PC-3 (cell line): ENCODE results near the gene DGLUCY. TPM values are rescaled to one million over a fixed set of nuclear protein-coding genes. Genes with fewer than 3 reads are reported as not detected.

Experiments used
- ATAC-seq: fragments of 200-7000 bp; cut with Tn5 transposase; 2 replicates; pipeline ENCODE4 v1.9.1; 2020; ENCODE audit warnings: mild to moderate bottlenecking, moderate library complexity
- BruUV-seq: library from RNA; stranded (reverse); fragments of 400-500 nt; replicated peaks from 2 replicates; lab custom pipeline; 2021; lab: Mats Ljungman, UMichigan
- CTCF ChIA-PET: fragments of 300-600 bp; sonication (Branson Sonifier 250); formaldehyde crosslinking; loops from one replicate; lab custom pipeline; 2022; ENCODE audit warnings: antibody characterized with exemption; lab: Charles Lee
- POLR2A ChIA-PET: fragments of 300-600 bp; sonication (Branson Sonifier 250); formaldehyde crosslinking; loops from one replicate; lab custom pipeline; 2022; ENCODE audit warnings: antibody characterized with exemption; ENCODE audit not compliant: unreplicated experiment; lab: Charles Lee
- DNase-seq: peaks from one replicate; pipeline ENCODE4 v3.0.0-alpha.2; 2015
- H2AFZ ChIP-seq: fragments of 300-600 bp; sonication (generic); 2 replicates; pipeline ENCODE4 v1.6.0; 2016; ENCODE audit warnings: antibody characterized with exemption, low read length
- H3F3A ChIP-seq: fragments of 300-600 bp; sonication (generic); one replicate; pipeline ENCODE4 v1.6.0; 2017; ENCODE audit warnings: antibody characterized with exemption, low read length, control low read depth, mild to moderate bottlenecking; ENCODE audit not compliant: unreplicated experiment
- H3K27ac ChIP-seq: fragments of 300-600 bp; sonication (generic); 2 replicates; pipeline ENCODE4 v1.5.1; 2016; ENCODE audit warnings: mild to moderate bottlenecking, low read length
- H3K27me3 ChIP-seq: fragments of 300-600 bp; sonication (generic); 2 replicates; pipeline ENCODE4 v1.6.1; 2016; ENCODE audit warnings: low read length, mixed read lengths
- H3K36me3 ChIP-seq: fragments of 300-600 bp; sonication (generic); 2 replicates; pipeline ENCODE4 v1.6.1; 2016; ENCODE audit warnings: low read depth, mixed run types, low read length, mixed read lengths
- H3K4me1 ChIP-seq: fragments of 300-600 bp; sonication (generic); 2 replicates; pipeline ENCODE4 v1.5.1; 2016; ENCODE audit warnings: low read length; ENCODE audit not compliant: insufficient read depth
- H3K4me2 ChIP-seq: fragments of 300-600 bp; sonication (generic); 2 replicates; pipeline ENCODE4 v1.6.0; 2016; ENCODE audit warnings: low read length
- H3K4me3 ChIP-seq: fragments of 300-600 bp; sonication (generic); 2 replicates; pipeline ENCODE4 v1.5.1; 2016; ENCODE audit warnings: mild to moderate bottlenecking, low read length, mixed read lengths
- H3K79me2 ChIP-seq: fragments of 300-600 bp; sonication (generic); 2 replicates; pipeline ENCODE4 v1.6.1; 2017; ENCODE audit warnings: low read length, mixed read lengths
- H3K9ac ChIP-seq: fragments of 300-600 bp; sonication (generic); 2 replicates; pipeline ENCODE4 v1.6.0; 2016; ENCODE audit warnings: mild to moderate bottlenecking, low read length
- H3K9me2 ChIP-seq: fragments of 300-600 bp; sonication (generic); replicated peaks from 2 replicates; pipeline ENCODE4 v1.6.1; 2016; ENCODE audit warnings: mixed run types, low read length, mixed read lengths
- H3K9me3 ChIP-seq: fragments of 300-600 bp; sonication (generic); 2 replicates; pipeline ENCODE4 v1.6.1; 2016; ENCODE audit warnings: low read length, mixed read lengths
- H4K20me1 ChIP-seq: fragments of 300-600 bp; sonication (generic); 2 replicates; pipeline ENCODE4 v1.6.1; 2016; ENCODE audit warnings: low read length, mixed read lengths
- CTCF ChIP-seq: fragments of 300-600 bp; sonication (generic); conservative IDR thresholded peaks from 2 replicates; pipeline ENCODE4 v1.5.1; 2017; ENCODE audit warnings: antibody characterized with exemption, low read depth, mild to moderate bottlenecking, low read length
- EZH2 ChIP-seq: fragments of 300-600 bp; sonication (generic); IDR thresholded peaks from one replicate; pipeline ENCODE4 v1.6.1; 2017; ENCODE audit warnings: antibody characterized with exemption, mild to moderate bottlenecking, low read length; ENCODE audit not compliant: unreplicated experiment
- EZH2phosphoT487 ChIP-seq: fragments of 300-600 bp; sonication (generic); IDR thresholded peaks from 2 replicates; pipeline ENCODE4 v1.6.1; 2018; ENCODE audit warnings: mild to moderate bottlenecking, antibody characterized with exemption, low read length, borderline replicate concordance
- intact Hi-C: fragments of 100-400 bp; cut with micrococcal nuclease; formaldehyde crosslinking; loops from 2 replicates; pipeline ENCODE4 v1.9.0; 2023
- total RNA-seq: library from RNA; depleted of rRNA; stranded (reverse); fragments of >200 nt; gene quantifications from 2 replicates; pipeline ENCODE4 v1.2.3, GENCODE V29; 2014

DGLUCY gene
- total RNA-seq, 1 experiment from 2014 or later: 0.84 TPM

GRCh38 chr14:91098591-91098990 lies 15.3 kb upstream of the DGLUCY start:
- Histone ChIP-seq H3K79me2 (no peaks in the 10 kb centered on the region), H3K27ac (no peak overlapping the region), H3K9me2 (no peaks in the 10 kb centered on the region), H4K20me1 (no peaks in the 10 kb centered on the region), H3K4me1 (no peaks in the 10 kb centered on the region), H3K9ac (no peak overlapping the region), H3K4me2 (no peak overlapping the region), H3K4me3 (no peak overlapping the region), H3K27me3 (no peaks in the 10 kb centered on the region; the same call in 1 of the 2 replicates), H3F3A (no peaks in the 10 kb centered on the region), H3K9me3 (no peaks in the 10 kb centered on the region), H3K36me3 (no peaks in the 10 kb centered on the region), H2AFZ (no peak overlapping the region)
- DNase-seq (peak; percentile 31), ATAC-seq (no peak)
- ChIA-PET POLR2A (interaction anchor here (0.7 kb wide), 1 partner anchor 18 kb away, joined by 5 read pairs; no protein-coding TSS in a partner anchor), CTCF (no interaction called here)
- TF ChIP-seq CTCF: no peak
- no peak for TF ChIP-seq EZH2phosphoT487
- TF ChIP-seq EZH2: no peak
- BruUV-seq: no TSS peak
- intact Hi-C loops: no loop called here

- no peak overlapping the region for H3K4me2 ChIP-seq
- no peaks in the 10 kb centered on the region; the same call in 1 of the 2 replicates for H3K27me3 ChIP-seq
- no peak overlapping the region for H2AFZ ChIP-seq
- BruUV-seq: no TSS peak
- H3K27ac ChIP-seq: no peak overlapping the region
- no peaks in the 10 kb centered on the region for H4K20me1 ChIP-seq
- H3F3A ChIP-seq: no peaks in the 10 kb centered on the region
- intact Hi-C loops: no loop called here
- DNase-seq: no peak
- no peaks in the 10 kb centered on the region for H3K36me3 ChIP-seq
- TF ChIP-seq CTCF: no peak
- TF ChIP-seq EZH2: no peak
- TF ChIP-seq EZH2phosphoT487: no peak
- ATAC-seq: no peak
- no peaks in the 10 kb centered on the region for H3K79me2 ChIP-seq
- no peak overlapping the region for H3K9ac ChIP-seq
- no peaks in the 10 kb centered on the region for H3K9me3 ChIP-seq
- CTCF ChIA-PET: interaction anchor here (0.7 kb wide), 1 partner anchor 180 kb away, joined by 3 read pairs; no protein-coding TSS in a partner anchor
- no peak overlapping the region for H3K4me3 ChIP-seq
- no peaks in the 10 kb centered on the region for H3K4me1 ChIP-seq
- H3K9me2 ChIP-seq: no peaks in the 10 kb centered on the region
- POLR2A ChIA-PET: interaction anchor here (0.9 kb wide), 1 partner anchor 132 kb away, joined by 8 read pairs; no protein-coding TSS in a partner anchor
These were observed 13.8 kb upstream of the DGLUCY start for GRCh38 chr14:91100102-91100501.

- no peaks in the 10 kb centered on the region for H3K4me1 ChIP-seq
- DNase-seq: no peak
- H3K4me3 ChIP-seq: no peak overlapping the region
- no peaks in the 10 kb centered on the region for H3K36me3 ChIP-seq
- H4K20me1 ChIP-seq: no peaks in the 10 kb centered on the region
- no TSS peak for BruUV-seq
- intact Hi-C loops: no loop called here
- H3K9ac ChIP-seq: no peak overlapping the region
- H3K9me2 ChIP-seq: no peaks in the 10 kb centered on the region
- no peaks in the 10 kb centered on the region; the same call in 1 of the 2 replicates for H3K27me3 ChIP-seq
- no peaks in the 10 kb centered on the region for H3K79me2 ChIP-seq
- H3K4me2 ChIP-seq: no peak overlapping the region
- TF ChIP-seq EZH2 (no peak), EZH2phosphoT487 (no peak)
- no peaks in the 10 kb centered on the region for H3K9me3 ChIP-seq
- H3K27ac ChIP-seq: no peak overlapping the region
- ChIA-PET CTCF (no interaction called here), POLR2A (no interaction called here)
- no peak for ATAC-seq
- no peaks in the 10 kb centered on the region for H3F3A ChIP-seq
- no peak overlapping the region for H2AFZ ChIP-seq
These were observed 10.8 kb upstream of the DGLUCY start for GRCh38 chr14:91103116-91103515.
